ENCODE results near the gene NTM.

The NTM gene

DNA sequence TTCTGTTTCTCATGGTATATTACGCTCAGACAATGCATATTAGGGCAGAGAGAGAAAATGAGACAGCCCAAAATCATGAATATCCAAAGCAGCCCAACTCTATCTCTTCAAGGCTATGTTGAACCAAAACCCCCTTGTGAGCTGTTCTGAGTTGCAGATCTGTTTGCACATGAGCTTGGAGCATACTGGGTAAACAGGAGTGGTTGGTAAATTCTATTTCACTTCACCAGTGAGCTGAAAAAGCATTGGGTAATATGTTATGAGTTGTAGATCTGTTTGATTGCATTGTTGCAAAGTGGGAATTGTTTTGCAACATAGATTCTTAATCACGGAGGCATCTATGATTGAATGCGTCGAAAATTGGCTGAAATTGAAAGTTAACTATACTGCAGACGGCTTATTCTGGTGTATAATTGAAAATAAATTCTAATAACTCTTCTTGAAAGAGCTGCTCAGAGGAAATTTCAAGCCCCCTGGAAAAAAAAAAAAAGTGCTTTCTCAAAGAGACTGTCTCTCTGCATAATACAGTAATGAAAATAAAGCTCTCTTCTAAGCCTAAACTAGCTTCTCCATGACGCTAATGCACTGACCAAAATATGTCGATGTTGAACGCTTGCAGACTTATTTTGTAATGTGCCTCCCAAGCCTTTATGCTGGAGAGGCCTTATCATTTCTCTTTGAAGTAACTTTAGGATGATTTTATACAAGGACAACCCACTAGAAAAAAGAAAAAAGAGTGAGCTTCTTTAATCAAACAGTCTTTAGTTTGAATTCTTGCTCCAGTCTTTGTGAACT, 263.7 kb downstream of the NTM start:
- DNase-seq (ENCODE audit: low read depth in 3 of 3, low spot score in 1 of 3): no peak

DNA sequence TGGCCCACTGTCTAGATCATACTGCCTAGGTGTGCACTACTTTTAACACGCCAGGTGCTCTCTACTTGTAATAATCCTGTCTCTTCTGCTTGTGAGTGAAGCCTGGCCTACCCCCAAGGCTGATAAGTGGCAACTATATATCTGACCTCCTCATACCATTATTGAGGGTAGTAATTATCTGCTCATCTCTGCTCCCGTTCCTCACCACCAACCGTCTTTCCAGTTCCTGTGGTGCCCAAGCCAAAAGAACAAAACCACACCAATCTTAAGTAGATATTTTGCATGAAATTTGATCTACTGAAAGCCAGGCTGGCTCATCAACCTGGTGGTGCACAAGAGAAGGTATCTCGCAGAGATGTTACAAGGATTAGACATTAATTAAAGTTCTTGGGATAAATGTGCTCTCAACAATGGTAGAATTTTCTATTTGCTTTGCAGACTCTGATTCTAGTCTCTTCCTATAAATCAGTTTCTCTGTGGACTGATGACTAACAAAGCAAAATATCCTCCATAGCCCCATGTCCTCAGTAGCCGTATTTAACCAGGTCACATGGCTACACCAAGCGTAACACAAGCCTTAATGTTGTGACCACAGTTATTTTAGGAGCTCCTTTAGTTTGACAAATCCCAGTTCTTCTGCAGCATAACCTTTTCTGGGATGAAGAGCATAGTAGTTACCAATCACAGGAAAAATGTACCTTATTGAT, 267.2 kb downstream of the NTM start:
- DNase-seq (ENCODE audit: low read depth in 3 of 3, low spot score in 1 of 3): no peak

DNA sequence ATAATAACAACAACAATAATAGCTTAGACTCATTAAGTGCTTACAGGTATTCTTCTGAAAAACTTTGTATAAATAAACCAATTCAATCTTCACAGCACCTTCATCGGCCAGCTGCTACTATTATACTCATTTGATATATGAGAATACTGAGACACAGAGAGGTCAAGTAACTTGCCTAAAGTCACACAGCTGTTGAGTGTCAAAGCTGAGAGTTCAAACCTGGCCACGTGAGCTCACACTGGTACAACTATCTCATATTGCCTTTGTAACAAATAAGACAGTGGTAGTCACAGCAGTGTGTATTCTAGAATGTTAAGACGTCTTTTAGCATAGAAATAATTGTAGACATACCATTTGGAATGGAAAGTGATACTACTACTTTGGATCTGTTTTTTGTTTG, 268.5 kb downstream of the NTM start:
- no peak for DNase-seq (ENCODE audit: low read depth in 3 of 3, low spot score in 1 of 3)

DNA sequence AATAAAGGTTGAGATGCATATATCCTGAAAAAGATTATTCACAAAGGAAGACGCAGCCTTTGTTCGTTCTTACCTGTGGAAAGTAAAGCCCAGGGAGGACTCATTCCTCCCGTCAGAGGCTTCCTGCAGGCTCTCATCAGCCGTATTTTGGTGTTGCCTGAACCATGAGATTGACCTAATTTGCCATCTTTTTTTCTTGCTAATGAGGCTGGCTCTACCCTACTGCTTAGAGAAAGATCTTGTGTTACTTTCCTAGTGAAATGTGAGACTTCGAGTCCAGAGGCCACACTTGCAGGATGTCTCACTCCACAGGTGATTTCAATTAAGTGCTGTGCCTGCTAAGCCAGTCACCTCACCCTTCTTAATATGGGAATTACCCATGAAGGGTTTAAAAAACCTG, 269.9 kb downstream of the NTM start:
- DNase-seq (ENCODE audit: low read depth in 3 of 3, low spot score in 1 of 3): no peak

DNA sequence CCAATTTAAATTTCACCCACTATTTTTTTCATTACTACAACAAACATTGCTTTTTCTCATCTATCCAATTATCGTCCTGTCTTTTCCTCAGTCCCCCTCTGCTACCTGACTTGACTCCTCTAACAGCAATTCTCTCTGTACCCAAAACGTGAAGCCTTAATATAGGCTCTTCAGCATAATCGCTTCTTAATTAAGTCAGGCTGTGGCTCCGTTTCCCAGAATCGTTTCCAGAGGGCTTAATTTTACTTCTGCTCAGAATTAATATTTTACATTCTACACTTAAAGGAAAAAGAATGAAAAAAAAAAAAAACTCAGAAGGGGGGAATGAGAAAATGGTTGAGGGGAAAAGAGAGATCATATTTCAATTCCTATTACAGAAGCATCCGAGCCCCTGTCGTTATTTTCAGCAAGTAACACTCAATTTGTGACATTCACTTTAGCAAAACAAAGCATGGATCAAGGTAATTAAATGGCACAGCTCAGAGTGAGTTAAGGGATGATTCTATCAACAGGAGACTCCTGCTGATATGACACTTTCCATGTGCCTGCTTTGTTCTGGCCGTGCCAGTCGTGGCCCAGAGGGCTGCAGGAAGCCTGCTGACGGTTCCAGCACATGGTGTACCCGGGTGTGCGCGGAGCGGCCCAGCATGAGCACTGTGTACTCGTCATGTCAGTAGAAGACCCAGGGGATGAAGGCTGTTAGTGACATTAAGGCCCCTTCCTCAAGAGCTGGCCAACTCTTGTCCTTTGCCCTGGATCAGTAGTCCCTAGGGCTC, 272.5 kb downstream of the NTM start:
- no peak for DNase-seq (ENCODE audit: low read depth in 3 of 3, low spot score in 1 of 3)

DNA sequence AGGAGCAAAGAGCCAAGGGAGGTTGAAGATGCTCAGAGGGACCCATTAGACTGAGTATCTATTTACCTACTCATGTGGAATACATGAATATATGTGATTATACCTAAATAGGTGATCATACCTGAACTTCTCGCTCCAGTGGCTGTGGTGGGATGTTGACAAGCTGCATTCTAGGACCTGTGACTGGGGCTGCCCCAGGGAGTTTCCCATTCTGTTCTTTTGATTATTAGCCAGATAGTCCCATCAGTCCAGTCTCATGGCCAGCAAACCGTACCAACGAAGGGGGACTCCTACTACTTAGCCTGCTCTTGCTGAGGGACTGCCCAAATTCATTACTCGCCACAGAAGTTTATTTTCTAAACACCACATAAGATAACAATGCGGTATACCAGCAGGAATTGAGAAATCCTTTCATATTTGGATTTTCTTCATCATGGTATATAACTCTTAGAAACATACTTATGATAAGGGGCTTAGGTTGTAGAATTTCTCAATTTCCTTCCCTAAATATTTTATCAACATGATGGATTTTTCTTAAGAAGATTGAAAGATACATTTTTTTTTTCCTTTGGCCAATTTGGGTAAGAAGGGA, 273.9 kb downstream of the NTM start:
- DNase-seq (ENCODE audit: low read depth in 3 of 3, low spot score in 1 of 3): no peak

DNA sequence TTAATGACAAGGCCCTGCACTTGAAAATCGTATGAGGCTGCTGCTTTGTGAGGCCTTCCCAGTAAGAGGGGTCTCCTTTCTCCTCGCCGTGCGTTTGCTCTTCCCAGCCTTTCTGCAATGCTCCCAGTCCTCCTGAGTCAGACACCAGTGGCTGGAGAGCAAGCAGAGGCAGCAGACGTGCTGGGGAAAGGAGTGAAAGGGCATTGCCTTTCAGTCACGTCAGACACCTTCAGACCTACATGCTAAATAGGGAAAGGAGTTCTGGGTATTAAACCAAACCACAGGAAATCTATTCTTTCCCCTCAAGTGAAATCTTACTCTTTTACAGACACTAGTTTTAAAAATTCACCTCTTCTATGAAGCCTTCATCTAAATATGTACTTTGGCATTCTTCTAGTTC, 274.8 kb downstream of the NTM start:
- no peak for DNase-seq (ENCODE audit: low read depth in 3 of 3, low spot score in 1 of 3)

DNA sequence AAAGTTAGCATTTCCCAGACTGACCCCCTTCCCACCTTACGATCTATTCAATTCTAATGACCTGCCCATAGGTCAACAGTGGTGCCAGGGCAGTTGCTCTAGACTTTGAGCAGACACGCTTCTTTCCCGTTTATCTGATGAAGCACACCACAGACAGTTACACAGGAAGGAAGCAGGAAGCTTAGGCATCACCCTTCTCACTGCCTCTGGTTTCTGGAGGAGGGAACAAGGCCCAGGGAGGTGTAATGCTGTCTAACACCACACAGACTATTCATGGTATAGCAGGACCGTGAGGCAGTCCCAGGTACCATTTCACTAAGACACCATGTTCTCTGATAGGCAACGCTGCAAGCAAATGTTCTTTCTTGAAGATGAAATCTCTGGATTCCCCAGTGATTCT, 279.4 kb downstream of the NTM start:
- no peak for DNase-seq (ENCODE audit: low read depth in 3 of 3, low spot score in 1 of 3)

DNA sequence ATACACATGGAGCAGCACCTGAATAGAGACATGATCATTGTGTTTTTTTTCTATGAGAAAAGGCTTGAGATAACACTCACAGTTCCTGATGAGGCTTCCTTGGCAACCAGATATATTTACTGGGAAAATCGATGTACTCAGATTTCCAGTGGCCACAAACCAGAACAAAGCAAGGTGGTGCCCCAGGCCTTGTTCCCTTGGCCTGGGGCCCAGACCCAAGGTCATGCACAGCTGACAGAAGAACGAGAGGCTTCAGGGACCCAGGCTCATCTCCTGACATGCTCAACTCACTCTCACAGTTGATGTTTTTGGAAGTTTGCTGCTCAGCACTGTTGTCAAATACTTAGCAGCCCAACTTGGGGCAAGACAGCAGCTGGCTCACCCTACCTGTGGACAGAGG, 281.8 kb downstream of the NTM start:
- no peak for DNase-seq (ENCODE audit: low read depth in 3 of 3, low spot score in 1 of 3)

DNA sequence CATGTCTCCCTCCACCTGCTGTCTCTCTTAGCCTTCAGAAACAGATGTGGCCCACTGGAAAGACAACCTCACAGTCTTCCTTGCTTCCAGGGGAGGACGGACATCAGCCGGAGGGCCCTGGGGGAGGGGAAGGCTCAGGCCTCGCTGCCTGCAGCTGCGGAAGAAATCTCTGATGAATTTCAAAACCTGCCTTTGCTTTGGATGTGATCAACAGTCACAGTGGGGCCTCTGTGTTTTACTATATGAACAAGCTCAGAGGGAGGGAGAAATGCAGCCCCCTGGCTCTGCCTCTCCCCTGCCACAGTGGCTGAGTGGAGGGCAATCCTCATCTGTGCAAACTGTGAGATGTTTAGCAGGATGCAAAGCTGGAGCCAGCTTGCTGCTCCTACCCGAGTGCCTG, 282.8 kb downstream of the NTM start:
- DNase-seq (ENCODE audit: low read depth in 3 of 3, low spot score in 1 of 3): no peak

DNA sequence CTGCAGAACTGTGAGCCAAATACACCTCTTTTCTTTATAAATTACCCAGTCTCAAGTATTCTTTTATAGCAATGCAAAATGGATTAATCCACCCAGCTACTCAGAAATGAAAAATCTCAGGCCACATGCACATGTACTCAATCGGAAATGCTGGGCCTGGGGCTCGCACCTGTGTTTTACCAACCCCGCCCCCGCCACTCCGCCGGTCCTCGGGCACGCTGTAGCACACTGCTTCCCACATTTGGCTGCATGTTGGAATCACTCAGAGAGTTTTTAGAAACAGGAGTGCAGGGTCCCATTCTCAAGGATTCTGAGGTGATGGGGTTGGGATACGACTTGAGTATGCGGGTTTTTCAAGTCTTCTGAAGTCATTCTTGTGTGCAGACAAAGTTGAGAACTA, 284.4 kb downstream of the NTM start:
- no peak for DNase-seq (ENCODE audit: low read depth in 3 of 3, low spot score in 1 of 3)

DNA sequence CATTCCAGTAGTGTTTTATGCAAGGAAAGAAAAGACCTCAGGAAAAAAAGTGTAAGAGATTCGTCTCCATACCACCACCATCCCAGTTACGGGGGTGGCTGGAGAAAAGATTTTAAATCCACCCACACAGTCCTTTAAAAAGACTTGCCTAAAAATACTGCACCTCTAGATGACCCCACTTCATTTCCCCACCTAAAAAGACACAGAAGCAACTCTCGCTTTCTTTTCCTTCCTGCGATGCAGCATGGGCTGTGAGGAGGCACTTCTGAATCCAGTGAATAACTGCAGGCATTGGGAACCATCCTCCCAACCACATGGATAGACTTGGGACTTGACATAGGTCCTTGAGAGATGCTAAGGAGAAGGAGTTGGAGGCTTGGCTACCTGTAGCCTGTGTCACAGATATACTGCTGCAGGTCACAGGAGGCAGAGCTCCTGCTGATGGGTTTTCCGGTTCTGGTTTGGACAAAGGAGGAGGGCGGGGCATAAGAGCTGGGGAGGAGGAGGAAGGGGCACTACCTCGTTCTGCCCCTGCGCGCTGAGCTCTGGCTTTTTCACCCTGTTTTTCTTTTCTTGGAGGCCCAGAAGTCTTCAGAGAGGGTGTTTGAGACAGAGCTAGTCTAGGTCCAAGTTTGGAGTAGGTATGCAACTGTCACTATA, 285.9 kb downstream of the NTM start:
- DNase-seq (ENCODE audit: low read depth in 3 of 3, low spot score in 1 of 3): no peak

DNA sequence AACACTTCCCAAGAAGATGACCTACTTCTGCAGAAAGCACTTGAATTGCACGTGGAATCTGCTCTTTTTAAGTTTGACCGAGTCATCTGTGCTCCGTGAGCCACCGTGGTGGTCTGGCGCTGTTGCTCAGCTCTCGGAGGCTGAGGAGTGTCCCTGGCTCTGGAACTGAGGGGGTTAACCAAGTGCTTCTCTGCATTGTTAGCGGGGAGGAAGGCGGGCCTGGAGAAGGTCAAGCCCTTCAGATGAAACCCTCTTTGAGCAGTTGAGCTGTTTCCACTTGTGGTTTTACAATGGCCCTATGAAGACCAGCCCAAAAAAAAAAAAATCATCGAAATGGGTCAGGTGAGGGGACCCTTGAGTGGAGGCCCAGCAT, 286.4 kb downstream of the NTM start:
- no peak for DNase-seq (ENCODE audit: low read depth in 3 of 3, low spot score in 1 of 3)

DNA sequence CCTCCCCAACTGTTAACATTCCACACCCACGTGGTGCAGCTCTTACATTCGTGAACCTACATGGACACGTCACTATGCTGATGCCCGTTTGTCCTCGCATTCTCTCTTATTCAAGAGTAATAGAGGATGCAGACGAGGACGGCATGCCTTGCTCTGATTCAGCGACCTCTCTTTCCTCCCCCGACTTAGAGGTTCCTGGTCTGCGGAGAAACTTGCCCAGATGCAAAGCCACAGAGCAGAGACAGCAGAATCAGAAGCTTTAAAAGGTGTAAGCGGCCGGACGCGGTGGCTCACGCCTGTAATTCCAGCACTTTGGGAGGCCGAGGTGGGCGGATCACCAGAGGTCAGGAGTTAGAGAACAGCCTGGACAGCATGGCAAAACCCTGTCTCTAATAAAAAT, 288.0 kb downstream of the NTM start:
- no peak for DNase-seq (ENCODE audit: low read depth in 3 of 3, low spot score in 1 of 3)

DNA sequence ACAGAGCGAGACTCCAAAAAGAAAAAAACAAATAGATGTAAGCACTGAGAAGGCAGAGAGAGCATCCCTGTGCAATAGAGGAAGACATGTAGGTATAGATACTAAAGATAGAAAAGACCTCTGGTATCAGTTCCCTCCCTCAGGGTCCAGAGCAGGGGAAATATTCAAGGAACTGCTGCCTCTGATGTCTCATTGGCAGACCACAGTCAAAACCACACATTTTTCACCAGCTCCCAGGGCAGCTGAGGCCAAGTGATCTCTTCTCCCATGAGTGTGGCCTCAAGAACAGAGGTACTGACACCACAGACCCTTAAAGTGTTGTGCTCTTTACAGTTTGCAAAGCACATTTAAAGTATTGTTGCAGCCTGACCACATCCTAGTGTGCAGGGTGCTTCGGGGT, 288.5 kb downstream of the NTM start:
- no peak for DNase-seq (ENCODE audit: low read depth in 3 of 3, low spot score in 1 of 3)

DNA sequence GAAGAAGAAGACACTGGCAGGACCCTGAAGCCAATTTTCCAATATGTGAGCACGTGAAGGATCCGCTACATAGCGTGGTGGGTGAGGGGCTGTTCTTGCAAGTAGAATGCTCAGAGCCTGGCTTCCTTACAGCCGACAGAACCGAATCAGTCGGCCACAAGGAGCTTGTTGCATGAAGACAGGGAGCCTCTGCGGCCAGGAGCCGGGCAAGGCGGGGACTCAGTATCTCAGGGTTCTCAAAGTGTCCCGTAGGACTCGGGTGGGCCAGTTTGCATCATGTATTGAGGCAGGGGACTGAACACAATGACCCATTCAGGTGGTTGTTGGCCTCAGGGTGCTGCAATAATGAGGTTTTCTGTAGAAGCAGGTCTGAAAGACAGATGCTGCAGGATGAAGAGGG, 289.5 kb downstream of the NTM start:
- no peak for DNase-seq (ENCODE audit: low read depth in 3 of 3, low spot score in 1 of 3)

DNA sequence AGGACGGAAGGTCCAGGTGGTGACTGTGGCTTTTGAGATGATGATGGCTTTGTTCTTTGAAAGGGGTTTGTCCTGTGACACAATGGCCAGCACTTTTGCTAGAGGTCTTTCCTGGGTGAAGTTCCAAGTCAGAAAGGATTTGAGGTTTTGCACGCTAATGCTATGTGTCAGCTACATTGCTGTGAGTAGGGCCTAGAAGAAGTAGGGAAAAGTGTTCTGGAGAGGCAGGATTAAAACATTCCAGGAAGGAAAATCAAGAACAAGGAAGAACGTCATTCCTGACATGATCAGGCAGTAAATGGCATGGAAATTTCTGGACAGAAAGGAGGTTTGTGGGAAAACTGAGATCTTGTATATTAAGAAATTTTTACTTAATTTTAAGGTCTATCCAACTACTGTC, 290.7 kb downstream of the NTM start:
- DNase-seq (ENCODE audit: low read depth in 3 of 3, low spot score in 1 of 3): no peak

DNA sequence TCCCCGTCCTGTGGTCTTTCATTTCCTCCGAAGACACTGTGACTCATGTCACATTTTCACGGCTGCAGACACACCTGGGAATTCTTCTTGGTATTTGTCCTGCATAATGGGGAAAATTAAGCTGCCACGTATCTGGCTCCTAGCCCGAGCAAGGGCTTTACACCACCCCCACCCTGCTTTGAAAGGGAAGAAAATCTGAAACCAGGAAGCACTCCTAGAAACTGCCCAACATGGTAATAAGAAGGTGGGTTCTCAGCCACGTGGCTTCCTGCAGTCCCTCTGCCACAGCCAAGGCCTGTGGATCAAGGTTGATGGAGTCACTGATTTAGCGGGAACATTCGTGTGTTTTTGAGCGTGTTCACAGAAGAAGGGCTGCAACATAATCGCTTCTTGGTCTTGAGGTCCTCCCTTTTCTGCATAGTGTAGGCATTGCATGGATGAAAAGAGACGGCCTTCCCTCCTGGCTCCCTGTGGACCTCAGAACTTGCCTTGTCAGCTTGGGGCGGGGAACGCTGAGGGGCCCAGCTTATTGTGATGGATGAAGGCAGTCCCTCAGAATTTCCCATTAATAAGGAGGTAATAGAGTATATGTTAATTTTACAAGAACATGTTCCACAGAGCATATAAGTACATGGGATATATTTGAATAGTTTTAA, 292.0 kb downstream of the NTM start:
- DNase-seq (ENCODE audit: low read depth in 3 of 3, low spot score in 1 of 3): no peak

DNA sequence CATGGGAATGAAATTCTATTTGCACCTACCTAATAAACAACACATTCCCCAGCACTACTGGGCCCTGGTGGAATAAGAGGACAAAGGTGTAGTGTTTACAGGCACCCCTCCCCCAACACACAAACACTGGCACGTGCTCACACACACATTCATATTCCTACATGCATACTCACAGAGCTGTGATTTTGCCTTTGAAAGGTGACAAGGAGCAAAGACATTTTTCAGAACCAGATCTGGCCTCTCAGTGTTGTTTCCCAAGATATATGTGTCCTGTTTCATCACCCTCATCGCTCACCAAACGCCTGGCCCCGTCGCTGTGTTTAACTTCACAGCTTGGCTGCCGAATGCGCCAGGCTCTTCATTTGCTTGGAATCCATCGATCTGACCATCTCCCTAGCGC, 292.6 kb downstream of the NTM start:
- no peak for DNase-seq (ENCODE audit: low read depth in 3 of 3, low spot score in 1 of 3)

DNA sequence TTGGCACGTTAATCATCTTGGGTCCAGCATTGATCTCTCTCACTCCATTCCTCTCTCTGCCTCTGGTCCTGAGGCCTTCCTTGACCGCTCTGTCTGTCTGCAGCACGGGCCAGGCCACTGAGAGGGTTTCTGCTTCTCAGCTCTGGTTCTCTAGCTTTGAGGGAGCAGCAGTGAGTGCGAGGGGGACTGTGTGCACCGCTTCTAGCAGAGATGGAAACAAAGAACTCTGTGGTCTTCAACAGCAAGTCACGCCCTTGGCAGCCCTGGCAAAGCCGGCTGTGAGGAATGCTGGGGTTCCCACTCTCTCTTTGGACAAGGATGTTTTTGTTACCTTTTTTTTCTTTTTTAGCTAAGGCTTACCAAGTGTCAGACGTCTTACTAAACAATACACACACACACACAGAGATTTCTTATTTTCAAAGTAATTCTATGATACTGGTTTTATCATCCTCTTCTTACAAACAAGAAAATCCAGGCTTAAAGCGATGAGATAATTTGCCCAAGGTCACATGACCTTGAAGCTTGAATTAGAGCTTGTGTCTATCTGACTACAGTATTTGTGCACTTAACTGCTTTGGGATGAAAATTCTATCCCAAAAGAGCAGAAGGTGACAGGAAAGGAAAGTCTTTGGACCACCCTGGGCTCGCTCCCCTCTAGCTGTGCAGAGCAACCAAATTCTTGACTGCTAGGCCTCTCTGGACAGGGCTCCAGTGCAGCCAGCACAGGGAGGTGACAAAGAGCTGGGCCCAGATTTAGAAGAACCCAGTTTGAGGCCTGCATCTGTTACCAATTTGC, 293.2 kb downstream of the NTM start:
- DNase-seq (ENCODE audit: low read depth in 3 of 3, low spot score in 1 of 3): no peak
